ENCODE data around the gene HSD17B7.

DNA sequence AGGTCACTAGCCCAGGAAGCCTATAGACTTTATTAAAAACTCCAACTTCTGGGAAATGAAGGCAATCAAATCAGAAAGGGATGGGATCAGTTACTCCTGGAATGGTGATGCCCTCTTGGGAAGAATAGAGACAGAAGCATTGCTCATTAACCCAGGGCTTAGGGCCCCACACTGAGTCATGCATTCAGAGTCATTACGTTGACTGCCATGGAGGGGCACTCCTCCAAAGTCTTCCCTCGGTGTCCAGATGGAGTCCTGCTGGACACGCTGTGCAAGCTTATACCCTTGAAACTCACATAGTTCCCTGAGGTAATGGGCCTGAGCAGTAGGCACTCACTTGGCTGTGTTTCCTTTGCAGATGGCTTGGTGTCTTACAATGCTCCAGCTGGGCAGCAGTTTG is 35.2 kb upstream of the HSD17B7 start:
- TF ChIP-seq EZH2 (IDR thresholded peaks at IDR 0.05; ENCODE audit: insufficient read depth, poor library complexity, severe bottlenecking) (no peak), EZH2phosphoT487 (IDR thresholded peaks at IDR 0.05; ENCODE audit: insufficient read depth, low read depth) (no peak)
